Measurements from ENCODE around the gene SRCAP. TPM values are rescaled to one million over a fixed set of nuclear protein-coding genes. Genes with fewer than 3 reads are reported as not detected.

SRCAP gene
- total RNA-seq, 1 experiment from 2014 or later: 16.1 TPM

Other genes with a start within 250 kb of the SRCAP start
- gene ITGAL, start 226.4 kb upstream of the SRCAP start, total RNA-seq (2014; rRNA removed): not detected in 2 replicates
- gene ZNF768, start 172.6 kb upstream of the SRCAP start, total RNA-seq (2014; rRNA removed): 36.7 and 40.6 TPM in 2 replicates
- gene ZNF747, start 164.3 kb upstream of the SRCAP start, total RNA-seq (2014; rRNA removed): 13.3 TPM in 2 replicates
- gene ZNF764, start 140.8 kb upstream of the SRCAP start, total RNA-seq (2014; rRNA removed): 7.8 and 9.6 TPM in 2 replicates
- 11.9 and 16.2 TPM in 2 replicates for gene ZNF688, start 127.5 kb upstream of the SRCAP start, total RNA-seq (2014; rRNA removed)
- gene ZNF785, start 113.5 kb upstream of the SRCAP start, total RNA-seq (2014; rRNA removed): 8.5 and 9.6 TPM in 2 replicates
- gene ZNF689, start 88.8 kb upstream of the SRCAP start, total RNA-seq (2014; rRNA removed): 8.7 and 12.5 TPM in 2 replicates
- gene PRR14, start 48.2 kb upstream of the SRCAP start, total RNA-seq (2014; rRNA removed): 9.3 and 12.7 TPM in 2 replicates
- 20.1 and 23.0 TPM in 2 replicates for gene FBRS, start 40.7 kb upstream of the SRCAP start, total RNA-seq (2014; rRNA removed)
- gene PHKG2, start 49.3 kb downstream of the SRCAP start, total RNA-seq (2014; rRNA removed): 39.8 and 42.3 TPM in 2 replicates
- 4.0 and 5.1 TPM in 2 replicates for gene CFAP119, start 62.9 kb downstream of the SRCAP start, total RNA-seq (2014; rRNA removed)
- 102 and 105 TPM in 2 replicates for gene RNF40, start 63.2 kb downstream of the SRCAP start, total RNA-seq (2014; rRNA removed)
- 20.8 and 21.0 TPM in 2 replicates for gene ZNF629, start 88.0 kb downstream of the SRCAP start, total RNA-seq (2014; rRNA removed)
- 71.5 and 74.5 TPM in 2 replicates for gene BCL7C, start 194.9 kb downstream of the SRCAP start, total RNA-seq (2014; rRNA removed)
- 2.5 and 4.1 TPM in 2 replicates for gene CTF1, start 197.4 kb downstream of the SRCAP start, total RNA-seq (2014; rRNA removed)
- 28.6 and 33.2 TPM in 2 replicates for gene FBXL19, start 224.4 kb downstream of the SRCAP start, total RNA-seq (2014; rRNA removed)
- gene ORAI3, start 249.9 kb downstream of the SRCAP start, total RNA-seq (2014; rRNA removed): 62.5 and 73.6 TPM in 2 replicates

Data from LHCN-M2 (cell line).